KBM-7 (cell line): ENCODE results near the gene CEP112.
"Not testable (repeated sequence)": the region's sequence is repeated elsewhere in the genome, so short reads cannot be mapped to it uniquely, and the experiment has no call there.

Source experiments
- DNase-seq: peaks from one replicate; pipeline ENCODE4 v3.0.0-alpha.2; 2015
- in situ Hi-C: fragments of 300-500 bp; cut with MboI; formaldehyde crosslinking; loops from 2 replicates; pipeline ENCODE4 v1.14.3; 2020; ENCODE audit warnings: low sequenced_read_pairs, low pct_unique_long_range_greater_than_20kb, mixed read lengths

CEP112 gene

DNA sequence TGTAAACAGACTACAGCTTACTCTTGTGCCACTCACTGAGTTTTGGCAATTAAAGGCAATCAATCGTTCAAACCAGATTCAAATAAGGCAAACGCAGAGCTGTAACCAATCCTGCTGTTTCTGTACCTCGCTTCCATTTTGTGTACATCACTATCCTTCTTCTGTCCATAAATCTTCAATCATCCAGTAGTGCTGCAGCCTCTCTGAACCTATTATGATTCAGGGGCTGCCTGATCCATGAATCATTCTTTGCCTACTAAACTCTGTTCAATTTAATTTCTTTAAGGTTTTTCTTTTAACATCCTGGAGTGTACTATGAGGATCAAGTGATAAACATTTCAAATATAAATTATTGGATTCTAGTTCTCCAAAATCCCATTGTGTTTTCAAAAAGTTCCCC is 93.9 kb downstream of the CEP112 start:
- in situ Hi-C loops = no loop called here
- no peak for DNase-seq

DNA sequence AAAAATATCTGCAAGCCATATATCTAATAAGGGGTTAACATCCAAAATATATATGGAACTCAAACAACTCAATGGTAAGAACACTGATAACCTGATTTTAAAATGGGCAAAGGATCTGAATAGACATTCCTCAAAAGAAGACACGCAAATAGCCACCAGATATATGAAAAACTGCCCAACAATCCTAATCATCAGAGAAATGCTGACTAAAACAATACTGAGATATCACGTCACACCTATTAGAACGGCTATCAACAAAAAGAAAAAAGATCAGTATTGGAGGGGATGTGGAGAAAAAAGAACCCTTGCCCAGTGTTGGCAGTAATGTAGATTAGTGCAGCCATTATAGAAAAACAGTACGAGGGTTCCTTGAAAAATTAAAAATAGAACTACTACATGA is 97.2 kb downstream of the CEP112 start:
- no peak for DNase-seq
- in situ Hi-C loops = no loop called here

DNA sequence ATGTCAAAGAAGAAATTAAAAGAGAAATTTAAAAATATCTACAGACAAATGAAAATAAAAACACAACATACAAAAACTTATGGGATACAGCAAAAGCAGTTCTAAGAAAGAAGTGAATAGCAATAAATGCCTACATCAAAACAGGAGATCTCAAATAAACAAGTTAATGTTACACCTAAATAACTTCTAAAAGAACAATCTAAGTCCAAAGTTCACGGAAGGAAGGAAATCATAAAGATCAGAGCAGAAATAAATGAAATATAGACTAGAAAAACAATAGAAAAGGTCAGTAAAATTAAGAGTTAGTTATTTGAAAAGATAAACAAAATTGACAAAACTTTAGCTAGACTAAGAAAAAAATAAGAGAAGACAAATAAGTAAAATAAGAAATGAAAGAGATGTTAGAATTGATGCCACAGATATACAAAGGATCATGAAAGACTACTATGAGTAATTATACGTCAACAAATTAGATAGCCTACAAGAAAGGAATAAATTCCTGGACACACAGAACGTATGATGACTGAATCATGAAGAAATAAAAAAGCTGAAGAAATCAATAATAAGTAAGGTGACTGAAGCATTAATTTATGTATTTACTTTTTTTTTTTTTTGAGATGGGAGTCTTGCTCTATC is 100.4 kb downstream of the CEP112 start:
- in situ Hi-C loops = no loop called here
- no peak for DNase-seq

DNA sequence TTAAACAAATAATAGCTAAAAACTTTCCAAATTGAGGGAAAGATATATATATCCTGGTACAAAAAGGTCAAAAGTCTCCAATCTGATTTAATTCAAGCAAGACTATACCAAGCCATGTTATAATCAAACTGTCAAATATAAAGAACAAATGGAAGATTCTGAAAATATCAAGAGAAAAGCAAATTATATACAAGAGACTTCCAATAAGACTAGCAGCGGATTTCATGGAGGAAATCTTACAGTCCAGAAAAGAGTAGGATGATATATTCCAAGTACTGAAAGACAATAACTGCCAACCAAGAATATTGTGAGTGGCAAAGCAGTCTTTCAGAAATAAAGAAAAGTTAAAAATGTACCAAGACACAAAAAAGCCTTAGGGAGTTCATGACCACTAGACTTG is 102.2 kb downstream of the CEP112 start:
- DNase-seq = no peak
- in situ Hi-C loops = no loop called here

DNA sequence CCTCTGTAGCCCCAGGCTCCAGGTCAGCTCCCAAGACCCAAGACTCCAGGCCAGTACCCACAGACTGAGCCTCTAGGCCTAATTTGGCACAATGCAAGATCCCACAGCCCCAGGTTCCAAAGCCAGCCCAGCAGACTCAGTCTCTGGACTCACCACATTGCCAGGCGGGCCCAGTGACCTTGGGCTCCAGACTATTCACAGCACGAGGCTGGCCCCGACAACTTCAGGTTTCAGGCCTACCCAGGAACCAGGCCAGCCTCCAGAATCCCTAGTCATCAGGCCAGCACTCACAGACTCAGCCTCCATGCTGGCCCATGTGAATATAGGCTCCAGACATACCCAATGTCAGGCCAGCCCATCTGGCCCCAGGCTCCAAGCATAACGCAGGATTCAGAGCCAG is 103.8 kb downstream of the CEP112 start:
- in situ Hi-C loops = no loop called here
- no peak for DNase-seq

DNA sequence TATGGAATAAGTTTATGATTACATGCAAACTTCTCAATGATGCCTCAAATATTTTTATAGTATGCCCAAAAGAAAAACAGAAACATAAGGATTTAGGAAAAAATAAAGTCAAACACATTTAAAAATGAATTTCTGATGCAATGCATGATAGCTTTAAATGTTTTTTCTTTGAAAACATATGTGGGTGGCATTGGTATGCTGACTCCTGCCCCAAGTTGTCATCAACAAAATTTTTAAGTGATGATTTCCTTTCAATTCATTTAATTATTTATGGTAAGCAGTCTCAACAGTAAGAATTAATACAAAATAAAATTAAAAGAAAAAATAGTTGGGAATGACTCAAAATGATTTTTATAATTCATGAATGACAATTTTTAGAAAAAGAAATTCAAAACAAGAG is 104.9 kb downstream of the CEP112 start:
- in situ Hi-C loops = no loop called here
- DNase-seq = no peak

DNA sequence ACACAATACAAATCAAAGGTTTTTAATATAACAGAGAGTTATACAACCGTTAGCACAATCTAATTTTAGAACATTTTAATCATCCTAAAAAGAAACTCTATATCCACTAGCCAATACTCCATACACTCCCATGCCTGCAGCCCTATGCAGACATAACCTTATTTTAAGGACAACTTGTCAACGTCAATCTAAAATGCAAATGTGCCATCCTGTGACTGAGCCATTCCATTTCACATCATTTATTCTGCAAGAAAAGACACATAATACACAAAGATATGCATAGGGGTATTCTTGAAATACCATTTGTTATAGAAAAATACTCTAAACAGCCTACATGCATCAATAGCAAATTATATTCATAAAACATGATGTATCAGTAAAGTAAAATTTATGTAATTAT is 106.7 kb downstream of the CEP112 start:
- DNase-seq = no peak
- in situ Hi-C loops = no loop called here

DNA sequence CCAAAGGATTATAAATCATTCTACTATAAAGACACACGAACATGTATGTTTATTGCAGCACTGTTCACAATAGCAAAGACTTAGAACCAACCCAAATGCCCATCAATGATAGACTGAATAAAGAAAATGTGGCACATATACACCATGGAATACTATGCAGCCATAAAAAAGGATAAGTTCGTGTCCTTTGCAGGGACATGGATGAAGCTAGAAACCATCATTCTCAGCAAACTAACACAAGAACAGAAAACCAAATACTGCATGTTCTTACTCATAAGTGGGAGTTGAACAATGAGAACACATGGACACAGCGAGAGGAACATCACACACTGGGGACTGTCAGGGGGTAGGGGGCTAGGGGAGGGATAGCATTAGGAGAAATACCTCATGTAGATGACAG is 111.3 kb downstream of the CEP112 start:
- DNase-seq, in situ Hi-C loops: not testable (repeated sequence)

DNA sequence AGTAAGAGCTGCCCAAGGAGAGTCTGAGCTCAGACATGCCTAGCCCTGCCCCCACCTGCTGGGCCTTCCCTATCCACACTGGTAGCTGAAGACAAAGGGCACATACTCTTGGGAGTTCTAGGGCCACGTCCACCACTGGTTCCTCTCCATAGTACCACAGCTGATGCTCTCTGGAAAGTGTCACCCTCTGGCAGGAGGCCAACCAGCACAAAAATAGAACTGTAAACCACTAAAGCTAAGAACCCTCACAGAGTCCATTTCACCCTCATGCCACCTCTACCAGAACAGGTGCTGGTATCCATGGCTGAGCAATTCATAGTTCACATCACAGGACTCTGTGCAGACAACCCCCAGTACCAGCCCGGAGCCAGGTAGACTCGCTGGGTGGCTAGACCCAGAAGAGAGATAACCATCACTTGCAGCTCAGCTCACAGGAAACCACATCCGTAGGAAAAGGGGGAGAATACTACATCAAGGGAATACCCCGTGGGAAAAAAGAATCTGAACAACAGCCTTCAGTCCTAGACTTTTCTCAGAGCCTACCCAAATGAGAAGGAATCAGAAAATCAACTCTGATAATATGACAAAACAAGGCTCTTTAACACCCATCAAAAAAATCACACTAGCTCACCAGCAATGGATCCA is 115.3 kb downstream of the CEP112 start:
- no peak for DNase-seq

DNA sequence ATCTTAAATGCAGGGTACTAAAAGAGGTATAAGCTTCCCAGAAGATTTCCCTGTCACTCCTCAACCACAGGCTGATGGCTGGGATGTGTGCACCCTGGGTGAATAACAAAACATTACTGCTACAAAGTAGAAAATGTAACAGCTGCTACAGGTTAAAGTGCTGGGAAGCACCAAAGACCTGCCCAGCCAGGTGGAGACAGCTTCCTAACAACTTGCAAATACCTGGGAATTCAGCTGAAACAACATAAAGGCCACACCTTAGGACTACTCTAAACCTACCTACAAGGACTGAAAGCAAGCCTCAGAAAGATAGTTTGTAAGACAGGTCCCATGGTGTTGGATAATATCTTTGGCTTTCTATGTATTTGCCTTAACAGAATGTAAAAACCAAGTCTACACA is 118.5 kb downstream of the CEP112 start:
- in situ Hi-C loops = no loop called here
- DNase-seq = no peak

More for the DNA sequence above, 115.3 kb downstream of the CEP112 start:
- in situ Hi-C loops = no loop called here

DNA sequence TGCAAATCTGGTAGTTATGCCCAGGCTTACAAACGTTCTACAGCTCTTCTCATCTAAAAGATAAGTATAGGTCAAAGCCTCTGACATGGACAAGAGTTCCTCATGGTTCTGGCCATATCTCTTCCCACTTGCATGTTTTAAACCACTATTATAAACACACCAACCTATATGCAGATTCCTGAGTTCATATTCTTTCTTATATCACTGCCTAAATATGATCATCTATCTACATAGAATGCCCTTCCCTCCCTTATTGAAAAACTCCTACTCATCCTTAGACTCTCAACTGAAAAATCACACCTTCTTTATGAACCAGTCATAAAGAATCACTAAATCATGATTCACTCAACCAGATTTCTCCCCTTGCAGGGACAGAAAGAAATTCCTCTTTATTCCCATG is 128.2 kb downstream of the CEP112 start:
- DNase-seq = no peak
- in situ Hi-C loops = no loop called here

DNA sequence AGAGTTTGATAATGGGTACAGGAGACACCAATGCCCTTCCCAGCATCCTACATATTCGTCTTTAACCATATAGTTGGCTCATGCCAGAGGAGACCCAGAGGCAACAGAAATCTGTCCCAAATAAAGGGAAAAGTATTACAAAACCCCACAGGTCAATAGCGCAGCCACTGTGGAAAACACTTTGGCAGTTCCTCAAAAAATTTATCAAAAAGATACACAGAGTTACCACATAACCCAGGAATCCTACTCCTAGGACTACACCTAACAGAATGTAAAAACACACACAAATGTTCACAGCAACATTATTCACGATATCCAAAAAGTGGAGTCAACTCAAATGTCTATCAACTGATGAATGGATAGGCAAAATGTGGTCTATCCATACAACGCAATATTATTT is 135.8 kb downstream of the CEP112 start:
- in situ Hi-C loops = no loop called here
- DNase-seq = no peak

DNA sequence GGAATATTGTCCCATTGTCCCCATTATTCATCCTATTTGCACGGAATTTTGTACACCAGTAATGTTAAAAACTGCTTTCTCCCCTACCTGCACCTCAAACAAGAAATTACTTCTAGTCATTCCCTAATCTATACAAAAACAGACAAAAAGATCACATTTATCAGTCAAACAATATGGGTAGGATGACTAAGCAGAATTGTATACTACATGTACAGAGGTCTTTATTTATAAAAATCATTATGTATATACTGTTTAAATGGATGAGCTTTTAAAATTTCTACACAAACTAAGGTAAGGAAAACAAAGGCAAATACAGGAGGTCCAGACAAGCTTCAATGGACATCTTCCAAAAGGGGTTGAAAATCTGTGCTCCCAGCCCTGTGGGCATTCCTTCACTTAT is 137.7 kb downstream of the CEP112 start:
- no peak for DNase-seq
- in situ Hi-C loops = no loop called here

DNA sequence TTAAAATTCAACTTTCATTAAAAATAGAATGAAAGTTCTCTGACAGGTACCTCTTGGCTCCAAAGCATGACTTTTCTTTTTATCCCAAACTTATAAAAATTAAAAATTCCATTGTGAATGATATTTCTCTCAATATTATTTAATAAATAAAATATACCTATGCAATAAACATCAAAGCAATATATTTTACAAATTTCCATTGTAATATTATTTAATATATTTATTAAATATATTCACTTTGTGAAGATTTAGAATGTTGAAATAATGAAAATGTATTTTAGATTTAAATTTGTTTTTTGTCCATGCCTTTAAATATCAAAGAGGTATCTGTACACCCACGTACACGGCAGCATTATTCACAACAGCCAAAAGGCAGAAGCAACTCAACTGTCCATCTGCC is 147.8 kb downstream of the CEP112 start:
- in situ Hi-C loops = no loop called here
- DNase-seq = no peak

DNA sequence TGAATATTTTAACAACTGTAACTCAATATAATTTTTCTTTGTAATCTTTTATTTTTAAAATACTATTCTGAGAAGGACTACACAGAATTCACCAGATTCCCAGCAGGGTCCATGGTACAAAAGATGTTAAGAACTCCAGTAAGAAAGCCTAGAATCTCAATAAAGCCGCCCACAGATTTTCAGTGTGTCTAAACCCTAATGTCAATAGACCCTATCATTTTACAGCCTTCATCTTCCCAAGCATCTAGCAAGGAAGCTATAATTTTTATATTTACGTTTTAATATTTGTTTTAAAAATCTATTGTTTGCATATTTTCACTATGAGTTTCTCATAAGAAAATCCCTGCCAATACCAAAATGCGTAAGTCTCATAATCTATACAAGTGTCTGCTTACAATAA is 148.5 kb downstream of the CEP112 start:
- DNase-seq = no peak
- in situ Hi-C loops = no loop called here

DNA sequence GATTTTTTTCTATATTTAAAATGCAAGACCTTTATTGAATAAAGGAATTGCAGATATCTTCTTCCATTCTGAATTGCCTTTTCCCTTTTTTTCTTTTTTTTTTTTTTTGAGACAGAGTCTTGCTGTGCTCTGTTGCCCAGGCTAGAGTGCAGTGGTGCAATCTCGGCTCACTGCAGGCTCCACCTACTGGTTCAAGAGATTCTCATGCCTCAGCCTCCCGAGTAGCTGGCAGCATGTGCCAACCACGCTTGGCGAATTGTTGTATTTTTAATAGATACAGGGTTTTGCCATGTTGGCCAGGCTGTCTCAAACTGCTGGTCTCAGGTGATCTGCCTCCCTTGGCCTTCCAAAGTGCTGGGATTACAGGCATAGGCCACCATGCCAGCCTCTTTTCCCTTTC is 151.5 kb downstream of the CEP112 start:
- in situ Hi-C loops = no loop called here
- no peak for DNase-seq

DNA sequence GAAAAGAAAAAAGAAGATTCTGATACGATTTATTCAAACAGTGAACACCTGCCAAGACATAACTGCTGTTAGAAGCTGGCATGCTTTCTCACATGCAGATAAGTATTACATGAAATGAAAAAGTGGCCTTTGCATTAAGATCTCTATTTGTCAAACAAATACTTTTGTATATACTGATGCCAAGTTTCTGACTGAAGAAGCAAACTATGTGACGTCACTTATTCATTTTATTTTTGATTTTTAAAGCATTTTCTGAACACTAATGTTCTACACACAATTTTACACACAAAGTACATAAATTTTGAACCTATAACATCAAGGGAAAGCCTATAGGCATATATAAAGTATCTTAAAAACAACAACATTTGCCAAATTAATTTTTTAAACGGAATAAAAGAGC is 153.8 kb downstream of the CEP112 start:
- in situ Hi-C loops = no loop called here
- DNase-seq = no peak

DNA sequence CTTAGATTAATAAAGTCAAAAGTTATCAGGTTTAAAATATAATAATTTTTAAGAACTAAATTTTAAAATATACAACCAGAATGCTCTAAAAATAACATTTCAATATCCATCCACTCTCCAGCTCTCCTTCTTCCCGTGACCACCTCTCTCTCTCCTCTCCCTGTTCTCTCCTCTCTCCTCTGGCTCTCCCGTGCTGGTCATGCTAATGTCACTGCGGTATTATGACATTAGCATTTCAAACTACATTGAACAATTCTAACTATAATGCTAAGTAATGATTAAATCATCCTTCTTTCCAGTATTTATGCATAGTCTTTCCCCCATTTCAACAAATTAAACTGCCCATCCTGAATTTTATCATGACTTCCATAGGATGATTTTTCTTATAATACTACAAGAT is 154.7 kb downstream of the CEP112 start:
- in situ Hi-C loops = no loop called here

DNA sequence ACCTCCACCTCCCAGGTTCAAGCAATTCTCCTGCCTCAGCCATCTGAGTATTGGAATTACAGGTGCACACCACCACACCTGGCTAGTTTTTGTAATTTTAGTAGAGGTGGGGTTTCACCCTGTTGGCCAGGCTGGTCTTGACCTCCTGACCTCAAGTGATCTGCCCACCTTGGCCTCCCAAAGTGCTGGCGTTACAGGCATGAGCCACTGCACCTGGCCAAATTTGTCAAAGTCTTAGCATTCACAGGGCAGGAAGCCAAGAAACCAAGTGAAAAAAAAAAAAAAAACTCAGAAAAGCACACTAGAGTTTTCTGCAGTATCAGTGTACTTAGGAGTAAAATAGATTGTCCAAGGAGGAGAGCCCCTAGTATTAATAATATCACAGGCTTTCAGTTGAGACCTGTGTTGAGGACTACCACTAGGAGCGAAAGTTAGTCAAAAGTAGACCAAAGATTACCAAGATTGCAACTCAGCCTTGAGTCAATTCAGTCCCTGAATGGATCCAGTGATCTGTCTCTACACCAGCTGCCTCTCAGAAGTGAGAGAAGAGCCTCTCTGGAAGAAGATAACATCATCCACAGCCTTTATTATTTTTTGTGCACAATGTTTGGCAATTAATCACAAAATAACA is 159.7 kb downstream of the CEP112 start:
- DNase-seq = no peak
- in situ Hi-C loops = no loop called here

More for the DNA sequence above, 154.7 kb downstream of the CEP112 start:
- DNase-seq = no peak

DNA sequence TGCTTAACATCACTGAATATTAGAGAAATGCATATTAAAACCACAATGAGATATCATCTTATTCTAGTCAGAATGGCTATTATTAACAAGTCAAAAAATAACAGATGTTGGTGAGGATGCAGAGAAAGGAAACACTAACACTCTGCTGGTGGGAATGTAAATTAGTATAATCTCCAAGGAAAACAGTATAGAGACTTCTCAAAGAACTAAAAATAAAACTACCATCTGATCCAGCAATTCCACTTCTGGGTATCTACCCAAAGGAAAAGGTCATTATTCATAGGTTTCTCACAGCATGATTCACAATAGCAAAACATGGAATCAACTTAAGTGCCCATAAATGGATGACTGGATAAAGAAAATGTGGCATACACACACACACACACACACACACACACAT is 166.4 kb downstream of the CEP112 start:
- no peak for DNase-seq
- in situ Hi-C loops = no loop called here

DNA sequence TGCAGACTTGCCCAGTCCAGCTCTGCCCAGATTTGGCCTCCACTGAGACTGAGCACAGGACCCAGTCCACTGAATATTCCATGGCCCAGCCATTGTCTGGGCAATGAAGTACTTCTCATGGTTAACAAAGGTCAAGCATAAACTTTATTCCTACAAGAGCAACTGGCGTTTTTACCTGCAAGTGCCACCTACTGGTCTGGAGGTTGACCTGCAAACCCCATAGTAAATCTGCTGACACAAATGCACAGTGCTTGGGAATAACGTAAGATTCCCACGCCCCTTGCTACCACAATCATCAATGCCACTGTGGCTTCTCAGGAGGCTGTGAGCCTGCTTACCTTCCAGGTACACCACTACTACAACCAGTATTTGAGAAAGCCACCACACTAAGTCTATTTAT is 170.2 kb downstream of the CEP112 start:
- in situ Hi-C loops = no loop called here
- no peak for DNase-seq
